Muscle of leg (tissue), 16 donors: ENCODE results near the gene KIAA0930. TPM values are rescaled to one million over a fixed set of nuclear protein-coding genes. Genes with fewer than 3 reads are reported as not detected.
A peak's percentile ranks its signal among the peaks of the same experiment; 100 is the strongest.
"Not testable (repeated sequence)": the region's sequence is repeated elsewhere in the genome, so short reads cannot be mapped to it uniquely, and the experiment has no call there.

ENCODE experiments used
- DNase-seq: peaks from one replicate; pipeline ENCODE4 v3.0.0; 2013
- H3K27ac ChIP-seq: one replicate; pipeline ENCODE4 v1.5.1; 2013; ENCODE audit warnings: mild to moderate bottlenecking, low read length, control low read depth
- H3K27me3 ChIP-seq: one replicate; pipeline ENCODE4 v1.6.1; 2013; ENCODE audit warnings: low read length; ENCODE audit not compliant: control insufficient read depth, insufficient read depth
- H3K36me3 ChIP-seq: one replicate; pipeline ENCODE4 v1.6.1; 2013; ENCODE audit warnings: low read length; ENCODE audit not compliant: control insufficient read depth, insufficient read depth
- H3K4me1 ChIP-seq: one replicate; pipeline ENCODE4 v1.6.1; 2013; ENCODE audit warnings: low read length; ENCODE audit not compliant: control insufficient read depth, insufficient read depth
- H3K4me3 ChIP-seq: one replicate; pipeline ENCODE4 v1.5.1; 2013; ENCODE audit warnings: low read length, control low read depth
- H3K9me3 ChIP-seq: replicated peaks from 2 replicates; pipeline ENCODE4 v1.6.1; 2013; ENCODE audit warnings: low read depth, low read length; ENCODE audit not compliant: control insufficient read depth
- whole genome bisulfite sequencing: methylation state at CpG from one replicate; pipeline ENCODE4 v1.1.5; 2013; ENCODE audit warnings: missing lambda C conversion rate; ENCODE audit not compliant: insufficient coverage; 5-methylcytosine and 5-hydroxymethylcytosine counted together
- long read RNA-seq, 11 donors: transcript quantifications; one replicate each; lab custom pipeline, GENCODE V29; 2026
- polyA plus RNA-seq, 8 donors: library from polyadenylated mRNA; unstranded; fragments of 120-200 nt; gene quantifications; one replicate each; pipeline versions ENCODE4 v1.2.1 to v1.2.3, GENCODE V29; 2013; ENCODE audit warnings: inconsistent platforms in 1 of 8, low replicate concordance in 1 of 8; ENCODE audit not compliant: insufficient read length in 8 of 8, insufficient read depth in 1 of 8
- total RNA-seq: library from RNA; stranded (reverse); fragments of 120-200 nt; gene quantifications from one replicate; pipeline ENCODE4 v1.2.4, GENCODE V29; 2013

KIAA0930 gene
- total RNA-seq, result 15.1 TPM
- polyA plus RNA-seq, result 10 to 100 TPM; 11.7 to 23.4 (median 16.0) TPM
- long read RNA-seq, donor 1, full-length matches to known transcripts, result 2 of 2 reads
- long read RNA-seq, donor 1, partial matches to known transcripts, result 0 of 2 reads
- long read RNA-seq, donor 1, other reads (novel, unspliced or antisense), result 0 of 2 reads
- long read RNA-seq, donor 2, result 0 reads
- long read RNA-seq, donor 3, full-length matches to known transcripts, result 5 of 5 reads
- long read RNA-seq, donor 3, partial matches to known transcripts, result 0 of 5 reads
- long read RNA-seq, donor 3, other reads (novel, unspliced or antisense), result 0 of 5 reads
- long read RNA-seq, donor 4, full-length matches to known transcripts, result 9 of 9 reads
- long read RNA-seq, donor 4, partial matches to known transcripts, result 0 of 9 reads
- long read RNA-seq, donor 4, other reads (novel, unspliced or antisense), result 0 of 9 reads
- long read RNA-seq, donor 5, full-length matches to known transcripts, result 5 of 5 reads
- long read RNA-seq, donor 5, partial matches to known transcripts, result 0 of 5 reads
- long read RNA-seq, donor 5, other reads (novel, unspliced or antisense), result 0 of 5 reads
- long read RNA-seq, donor 6, full-length matches to known transcripts, result 4 of 4 reads
- long read RNA-seq, donor 6, partial matches to known transcripts, result 0 of 4 reads
- long read RNA-seq, donor 6, other reads (novel, unspliced or antisense), result 0 of 4 reads
- long read RNA-seq, donor 7, full-length matches to known transcripts, result 5 of 5 reads
- long read RNA-seq, donor 7, partial matches to known transcripts, result 0 of 5 reads
- long read RNA-seq, donor 7, other reads (novel, unspliced or antisense), result 0 of 5 reads
- long read RNA-seq, donor 8, full-length matches to known transcripts, result 1 of 1 reads
- long read RNA-seq, donor 8, partial matches to known transcripts, result 0 of 1 reads
- long read RNA-seq, donor 8, other reads (novel, unspliced or antisense), result 0 of 1 reads
- long read RNA-seq, donor 9, result 0 reads
- long read RNA-seq, donor 10, full-length matches to known transcripts, result 4 of 4 reads
- long read RNA-seq, donor 10, partial matches to known transcripts, result 0 of 4 reads
- long read RNA-seq, donor 10, other reads (novel, unspliced or antisense), result 0 of 4 reads
- long read RNA-seq, donor 11, full-length matches to known transcripts, result 4 of 4 reads
- long read RNA-seq, donor 11, partial matches to known transcripts, result 0 of 4 reads
- long read RNA-seq, donor 11, other reads (novel, unspliced or antisense), result 0 of 4 reads

GRCh38 chr22:45240810-45241631 is at the start of gene KIAA0930:
Gene KIAA0930 (minus strand): TSS chr22:45240894. CDS start chr22:45240703, 191 bp downstream.
- H3K36me3 ChIP-seq, result peaks cover 6% of the 10 kb centered on the region
- DNase-seq, result peak; percentile 72
- WGBS, result 2% methylated on average over 31 of the region's 66 CpGs
- H3K4me1 ChIP-seq, result peaks cover 22% of the 10 kb centered on the region
- no peak within 1 kb of the TSS for H3K27ac ChIP-seq
- peak within 1 kb of the TSS; percentile 50 for H3K4me3 ChIP-seq
- H3K27me3 ChIP-seq, result peaks cover 3% of the 10 kb centered on the region
- H3K9me3 ChIP-seq, result no peaks in the 10 kb centered on the region

DNA sequence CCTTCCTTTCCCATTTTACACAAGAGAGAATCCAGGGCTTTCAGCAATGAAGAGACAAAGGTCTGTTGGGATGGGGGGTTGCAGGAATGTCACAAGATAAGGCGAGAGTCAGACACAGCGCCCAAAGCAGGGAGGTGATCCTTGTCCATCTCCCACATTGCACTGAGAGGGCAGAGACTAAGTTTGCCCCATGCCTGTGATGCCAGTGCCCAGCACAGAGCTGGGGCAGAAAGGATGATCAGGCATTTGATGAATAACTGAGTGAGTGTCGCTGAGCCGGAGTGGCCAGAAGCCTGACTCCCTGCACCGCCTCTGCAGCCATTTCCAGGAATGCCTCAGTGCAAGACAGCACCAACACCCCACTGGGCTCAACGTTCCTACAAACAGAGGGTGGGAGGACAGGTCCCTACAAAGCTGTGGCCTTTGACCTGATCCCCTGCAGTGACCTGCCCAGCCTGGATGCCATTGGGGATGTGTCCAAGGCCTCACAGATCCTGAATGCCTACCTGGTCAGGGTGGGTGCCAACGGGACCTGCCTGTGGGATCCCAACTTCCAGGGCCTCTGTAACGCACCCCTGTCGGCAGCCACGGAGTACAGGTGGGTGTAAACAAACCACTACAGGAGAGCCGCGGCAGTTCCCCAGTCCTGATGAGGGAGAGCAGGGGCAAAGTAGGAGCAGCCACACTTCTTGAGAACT is 46.3 kb upstream of the KIAA0930 start:
- no peak for DNase-seq
- WGBS, result 68% methylated on average over 11 of the region's 12 CpGs
- peaks cover 36% of the 10 kb centered on the region for H3K27me3 ChIP-seq

GRCh38 chr22:45285263-45286058 is 44.8 kb upstream of the KIAA0930 start:
- DNase-seq, result no peak
- H3K4me1 ChIP-seq, result peaks cover 10% of the 10 kb centered on the region
- H3K36me3 ChIP-seq, result no peaks in the 10 kb centered on the region
- 23% methylated on average over 16 of the region's 16 CpGs for WGBS
- no peak overlapping the region for H3K4me3 ChIP-seq
- no peaks in the 10 kb centered on the region for H3K9me3 ChIP-seq
- no peak overlapping the region for H3K27ac ChIP-seq
- peaks cover 36% of the 10 kb centered on the region for H3K27me3 ChIP-seq

More for the DNA sequence above, 46.3 kb upstream of the KIAA0930 start:
- H3K9me3 ChIP-seq, result no peaks in the 10 kb centered on the region
- peaks cover 16% of the 10 kb centered on the region for H3K4me1 ChIP-seq
- no peak overlapping the region for H3K27ac ChIP-seq
- H3K36me3 ChIP-seq, result no peaks in the 10 kb centered on the region
- no peak overlapping the region for H3K4me3 ChIP-seq

- 1% methylated on average over 46 of the region's 46 CpGs for WGBS
- H3K27me3 ChIP-seq, result peaks cover 30% of the 10 kb centered on the region
- DNase-seq, result no peak
- H3K9me3 ChIP-seq, result no peaks in the 10 kb centered on the region
- no peaks in the 10 kb centered on the region for H3K36me3 ChIP-seq
- H3K4me1 ChIP-seq, result peaks cover 6% of the 10 kb centered on the region
- no peak within 1 kb of the TSS for H3K27ac ChIP-seq
- H3K4me3 ChIP-seq, result no peak within 1 kb of the TSS
These were observed 44.1 kb upstream of the KIAA0930 start, which contains the start of gene UPK3A for GRCh38 chr22:45284705-45285262. Gene UPK3A (plus strand): TSS chr22:45284949. CDS start chr22:45285014, 65 bp downstream.

GRCh38 chr22:45281010-45281409 is 40.3 kb upstream of the KIAA0930 start:
- no CpG with 5 or more reads among the region's 3 CpGs for WGBS
- Histone ChIP-seq H3K27ac (no peak overlapping the region), H3K4me3 (no peak overlapping the region), H3K9me3 (no peaks in the 10 kb centered on the region), H3K36me3 (no peaks in the 10 kb centered on the region), H3K4me1 (peaks cover 12% of the 10 kb centered on the region), H3K27me3 (peaks cover 22% of the 10 kb centered on the region)
- DNase-seq, result no peak

DNA sequence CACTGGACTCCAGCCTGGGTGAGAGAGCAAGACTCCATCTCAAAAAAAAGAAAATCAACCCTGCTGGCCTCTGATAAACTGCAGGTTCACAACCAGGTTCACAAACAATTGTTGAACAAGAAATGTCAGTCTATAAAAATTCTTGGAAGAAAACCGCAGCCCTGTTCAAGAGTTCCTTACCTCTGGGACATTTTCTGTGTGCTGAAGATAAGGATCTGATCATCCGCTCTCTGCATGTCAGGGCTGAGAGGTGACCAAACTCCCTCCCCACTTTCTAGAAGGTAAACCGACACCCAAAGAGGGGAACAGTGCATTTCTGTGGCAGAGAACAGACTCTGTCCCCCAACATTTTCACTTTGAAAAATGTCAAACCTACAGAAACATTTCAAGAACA is 39.9 kb upstream of the KIAA0930 start:
- H3K9me3 ChIP-seq, result no peaks in the 10 kb centered on the region
- peaks cover 18% of the 10 kb centered on the region for H3K27me3 ChIP-seq
- no peak overlapping the region for H3K27ac ChIP-seq
- no peaks in the 10 kb centered on the region for H3K36me3 ChIP-seq
- 75% methylated on average over 1 of the region's 3 CpGs for WGBS
- peaks cover 12% of the 10 kb centered on the region for H3K4me1 ChIP-seq
- no peak for DNase-seq
- no peak overlapping the region for H3K4me3 ChIP-seq

GRCh38 chr22:45278125-45278524 is 37.4 kb upstream of the KIAA0930 start:
- DNase-seq, result no peak
- Histone ChIP-seq H3K27me3 (no peaks in the 10 kb centered on the region), H3K27ac (no peak overlapping the region), H3K9me3 (no peaks in the 10 kb centered on the region), H3K4me3 (no peak overlapping the region), H3K4me1 (peaks cover 15% of the 10 kb centered on the region), H3K36me3 (no peaks in the 10 kb centered on the region)
- WGBS, result 86% methylated on average over 5 of the region's 9 CpGs

- 83% methylated on average over 1 of the region's 7 CpGs for WGBS
- not testable (repeated sequence) for DNase-seq, H3K27me3 ChIP-seq, H3K27ac ChIP-seq, H3K9me3 ChIP-seq, H3K4me3 ChIP-seq, H3K36me3 ChIP-seq
- H3K4me1 ChIP-seq, result peaks cover 17% of the 10 kb centered on the region
These were observed 37.0 kb upstream of the KIAA0930 start for GRCh38 chr22:45277720-45278119.
